Activated CD4-positive, alpha-beta memory T cell treated with anti-CD3 and anti-CD28 coated beads, Interleukin-2, amount 10 ng/mL, durations not matched to agents 7 days and 5 days (primary cell): ENCODE data around the gene COL13A1. TPM values are rescaled to one million over a fixed set of nuclear protein-coding genes. Genes with fewer than 3 reads are reported as not detected.

Source experiments
- CTCF ChIA-PET: fragments of 350-600 bp; sonication (Branson Sonifier 250); formaldehyde crosslinking; loops from one replicate; lab custom pipeline; 2021; ENCODE audit warnings: antibody characterized with exemption, inconsistent platforms; lab: Charles Lee
- POLR2A ChIA-PET: fragments of 350-600 bp; sonication (Branson Sonifier 250); formaldehyde crosslinking; loops from one replicate; lab custom pipeline; 2021; ENCODE audit warnings: antibody characterized with exemption; lab: Charles Lee
- DNase-seq: peaks from one replicate; pipeline ENCODE4 v3.0.0-alpha.2; 2020
- H3K27ac Mint-ChIP-seq: one replicate; pipeline ENCODE4 v1.8.0; 2021; ENCODE audit warnings: mild to moderate bottlenecking, mixed read lengths
- H3K27me3 Mint-ChIP-seq: one replicate; pipeline ENCODE4 v1.8.0; 2021; ENCODE audit warnings: mixed read lengths
- H3K36me3 Mint-ChIP-seq: one replicate; pipeline ENCODE4 v1.8.0; 2021; ENCODE audit warnings: low read depth, mixed read lengths
- H3K4me1 Mint-ChIP-seq: one replicate; pipeline ENCODE4 v1.8.0; 2021; ENCODE audit warnings: mixed read lengths
- H3K4me3 Mint-ChIP-seq: one replicate; pipeline ENCODE4 v1.8.0; 2021; ENCODE audit warnings: mild to moderate bottlenecking, mixed read lengths
- H3K9me3 Mint-ChIP-seq: one replicate; pipeline ENCODE4 v1.8.0; 2021; ENCODE audit warnings: mixed read lengths
- total RNA-seq, 2 experiments: library from RNA; stranded (reverse); gene quantifications; one replicate each; pipeline ENCODE4 v1.2.3, GENCODE V29; 2021

The COL13A1 gene
- total RNA-seq, 2 experiments from 2014 or later = not detected

- no peak for DNase-seq
- Mint-ChIP-seq H3K4me3 (no peak overlapping the region), H3K36me3 (no peaks in the 10 kb centered on the region), H3K9me3 (no peaks in the 10 kb centered on the region), H3K27ac (no peak overlapping the region), H3K27me3 (peaks cover 10% of the 10 kb centered on the region), H3K4me1 (no peaks in the 10 kb centered on the region)
- CTCF ChIA-PET = interaction anchor here (1.3 kb wide), 1 partner anchor 14 kb away, joined by 6 read pairs; no protein-coding TSS in a partner anchor
- POLR2A ChIA-PET = no interaction called here
Observed at GRCh38 chr10:69928339-69928738, 126.6 kb downstream of the COL13A1 start.

- CTCF ChIA-PET = no interaction called here
- no peaks in the 10 kb centered on the region for H3K4me1 Mint-ChIP-seq
- no peaks in the 10 kb centered on the region for H3K9me3 Mint-ChIP-seq
- no peak overlapping the region for H3K27ac Mint-ChIP-seq
- no peak overlapping the region for H3K4me3 Mint-ChIP-seq
- POLR2A ChIA-PET = no interaction called here
- no peaks in the 10 kb centered on the region for H3K36me3 Mint-ChIP-seq
- DNase-seq = no peak
- peaks cover 10% of the 10 kb centered on the region for H3K27me3 Mint-ChIP-seq
Observed at GRCh38 chr10:69929575-69929974, 127.9 kb downstream of the COL13A1 start.

- CTCF ChIA-PET = interaction anchor here (0.6 to 1.7 kb wide), 2 partner anchors 24 to 236 kb away, joined by 3 to 4 read pairs; partner anchors contain the start of gene SAR1A
- Mint-ChIP-seq H3K4me3 (no peak overlapping the region), H3K9me3 (no peaks in the 10 kb centered on the region), H3K4me1 (no peaks in the 10 kb centered on the region), H3K36me3 (no peaks in the 10 kb centered on the region), H3K27me3 (peaks cover 4% of the 10 kb centered on the region), H3K27ac (no peak overlapping the region)
- POLR2A ChIA-PET = no interaction called here
- no peak for DNase-seq
Observed at GRCh38 chr10:69934768-69935167, 133.1 kb downstream of the COL13A1 start.

- Mint-ChIP-seq H3K9me3 (no peaks in the 10 kb centered on the region), H3K4me1 (no peaks in the 10 kb centered on the region), H3K36me3 (no peaks in the 10 kb centered on the region), H3K27ac (no peak overlapping the region), H3K4me3 (no peak overlapping the region), H3K27me3 (peaks cover 3% of the 10 kb centered on the region)
- ChIA-PET CTCF (no interaction called here), POLR2A (no interaction called here)
- DNase-seq = peak; percentile 19
Observed at GRCh38 chr10:69936091-69936490, 134.4 kb downstream of the COL13A1 start.

GRCh38 chr10:69938541-69938991 is 136.9 kb downstream of the COL13A1 start:
- ChIA-PET POLR2A (no interaction called here), CTCF (no interaction called here)
- H3K4me3 Mint-ChIP-seq = no peak overlapping the region
- peaks cover 6% of the 10 kb centered on the region for H3K27me3 Mint-ChIP-seq
- H3K27ac Mint-ChIP-seq = no peak overlapping the region
- H3K9me3 Mint-ChIP-seq = no peaks in the 10 kb centered on the region
- H3K4me1 Mint-ChIP-seq = no peaks in the 10 kb centered on the region
- H3K36me3 Mint-ChIP-seq = no peaks in the 10 kb centered on the region
- DNase-seq = no peak

- H3K27ac Mint-ChIP-seq = no peak overlapping the region
- H3K27me3 Mint-ChIP-seq = peaks cover 6% of the 10 kb centered on the region
- H3K36me3 Mint-ChIP-seq = no peaks in the 10 kb centered on the region
- H3K4me1 Mint-ChIP-seq = no peaks in the 10 kb centered on the region
- H3K4me3 Mint-ChIP-seq = no peak overlapping the region
- no peaks in the 10 kb centered on the region for H3K9me3 Mint-ChIP-seq
- ChIA-PET CTCF (no interaction called here), POLR2A (no interaction called here)
- no peak for DNase-seq
Observed at GRCh38 chr10:69939061-69939460, 137.4 kb downstream of the COL13A1 start.

GRCh38 chr10:69939481-69939880 is 137.8 kb downstream of the COL13A1 start:
- H3K27ac Mint-ChIP-seq = no peak overlapping the region
- no peaks in the 10 kb centered on the region for H3K9me3 Mint-ChIP-seq
- no peak for DNase-seq
- peaks cover 6% of the 10 kb centered on the region for H3K27me3 Mint-ChIP-seq
- CTCF ChIA-PET = no interaction called here
- H3K36me3 Mint-ChIP-seq = no peaks in the 10 kb centered on the region
- H3K4me3 Mint-ChIP-seq = no peak overlapping the region
- POLR2A ChIA-PET = no interaction called here
- H3K4me1 Mint-ChIP-seq = no peaks in the 10 kb centered on the region

GRCh38 chr10:69941730-69942129 is 140.0 kb downstream of the COL13A1 start:
- POLR2A ChIA-PET = no interaction called here
- Mint-ChIP-seq H3K36me3 (no peaks in the 10 kb centered on the region), H3K9me3 (no peaks in the 10 kb centered on the region), H3K27me3 (peaks cover 5% of the 10 kb centered on the region), H3K4me1 (no peaks in the 10 kb centered on the region), H3K27ac (no peak overlapping the region), H3K4me3 (no peak overlapping the region)
- CTCF ChIA-PET = no interaction called here
- DNase-seq = no peak

GRCh38 chr10:69943292-69943820 is 141.7 kb downstream of the COL13A1 start:
- ChIA-PET CTCF (no interaction called here), POLR2A (no interaction called here)
- DNase-seq = no peak
- Mint-ChIP-seq H3K27me3 (peaks cover 5% of the 10 kb centered on the region), H3K9me3 (no peaks in the 10 kb centered on the region), H3K4me3 (no peak overlapping the region), H3K4me1 (no peaks in the 10 kb centered on the region), H3K36me3 (no peaks in the 10 kb centered on the region), H3K27ac (no peak overlapping the region)

- Mint-ChIP-seq H3K27ac (no peak overlapping the region), H3K9me3 (no peaks in the 10 kb centered on the region), H3K27me3 (peaks cover 5% of the 10 kb centered on the region), H3K4me1 (no peaks in the 10 kb centered on the region), H3K36me3 (no peaks in the 10 kb centered on the region), H3K4me3 (no peak overlapping the region)
- DNase-seq = no peak
- ChIA-PET CTCF (interaction anchor here (1.0 kb wide), 1 partner anchor 30 kb away, joined by 3 read pairs; no protein-coding TSS in a partner anchor), POLR2A (no interaction called here)
Observed at GRCh38 chr10:69944761-69945160, 143.1 kb downstream of the COL13A1 start.

- no peak for DNase-seq
- Mint-ChIP-seq H3K36me3 (no peaks in the 10 kb centered on the region), H3K9me3 (no peaks in the 10 kb centered on the region), H3K27ac (no peak overlapping the region), H3K27me3 (peaks cover 4% of the 10 kb centered on the region), H3K4me3 (no peak overlapping the region), H3K4me1 (no peaks in the 10 kb centered on the region)
- CTCF ChIA-PET = no interaction called here
- POLR2A ChIA-PET = no interaction called here
Observed at GRCh38 chr10:69948261-69948660, 146.6 kb downstream of the COL13A1 start.

- POLR2A ChIA-PET = no interaction called here
- Mint-ChIP-seq H3K36me3 (no peaks in the 10 kb centered on the region), H3K9me3 (no peaks in the 10 kb centered on the region), H3K4me1 (no peaks in the 10 kb centered on the region), H3K4me3 (no peak overlapping the region), H3K27me3 (peaks cover 4% of the 10 kb centered on the region), H3K27ac (no peak overlapping the region)
- CTCF ChIA-PET = interaction anchor here (2.0 kb wide), 1 partner anchor 8 kb away, joined by 6 read pairs; no protein-coding TSS in a partner anchor
- no peak for DNase-seq
Observed at GRCh38 chr10:69949770-69950169, 148.1 kb downstream of the COL13A1 start.

GRCh38 chr10:69951658-69952057 is 150.0 kb downstream of the COL13A1 start:
- Mint-ChIP-seq H3K4me3 (no peak overlapping the region), H3K27ac (no peak overlapping the region), H3K4me1 (no peaks in the 10 kb centered on the region), H3K9me3 (no peaks in the 10 kb centered on the region), H3K36me3 (no peaks in the 10 kb centered on the region), H3K27me3 (peaks cover 4% of the 10 kb centered on the region)
- ChIA-PET CTCF (interaction anchor here (0.9 kb wide), 1 partner anchor 10 kb away, joined by 3 read pairs; no protein-coding TSS in a partner anchor), POLR2A (no interaction called here)
- no peak for DNase-seq
